Measurements from ENCODE around the gene ZFYVE19.
"Not testable (repeated sequence)": the region's sequence is repeated elsewhere in the genome, so short reads cannot be mapped to it uniquely, and the experiment has no call there.

The ZFYVE19 gene

GRCh38 chr15:40858706-40859105 lies 51.8 kb downstream of the ZFYVE19 start:
- H3K4me3 ChIP-seq (ENCODE audit: low read depth, low read length), result no peak overlapping the region
- TF ChIP-seq, protein P1, sequence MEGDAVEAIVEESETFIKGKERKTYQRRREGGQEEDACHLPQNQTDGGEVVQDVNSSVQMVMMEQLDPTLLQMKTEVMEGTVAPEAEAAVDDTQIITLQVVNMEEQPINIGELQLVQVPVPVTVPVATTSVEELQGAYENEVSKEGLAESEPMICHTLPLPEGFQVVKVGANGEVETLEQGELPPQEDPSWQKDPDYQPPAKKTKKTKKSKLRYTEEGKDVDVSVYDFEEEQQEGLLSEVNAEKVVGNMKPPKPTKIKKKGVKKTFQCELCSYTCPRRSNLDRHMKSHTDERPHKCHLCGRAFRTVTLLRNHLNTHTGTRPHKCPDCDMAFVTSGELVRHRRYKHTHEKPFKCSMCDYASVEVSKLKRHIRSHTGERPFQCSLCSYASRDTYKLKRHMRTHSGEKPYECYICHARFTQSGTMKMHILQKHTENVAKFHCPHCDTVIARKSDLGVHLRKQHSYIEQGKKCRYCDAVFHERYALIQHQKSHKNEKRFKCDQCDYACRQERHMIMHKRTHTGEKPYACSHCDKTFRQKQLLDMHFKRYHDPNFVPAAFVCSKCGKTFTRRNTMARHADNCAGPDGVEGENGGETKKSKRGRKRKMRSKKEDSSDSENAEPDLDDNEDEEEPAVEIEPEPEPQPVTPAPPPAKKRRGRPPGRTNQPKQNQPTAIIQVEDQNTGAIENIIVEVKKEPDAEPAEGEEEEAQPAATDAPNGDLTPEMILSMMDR (IDR thresholded peaks at IDR 0.05; ENCODE audit: low read depth, low read length), result no peak

DNA sequence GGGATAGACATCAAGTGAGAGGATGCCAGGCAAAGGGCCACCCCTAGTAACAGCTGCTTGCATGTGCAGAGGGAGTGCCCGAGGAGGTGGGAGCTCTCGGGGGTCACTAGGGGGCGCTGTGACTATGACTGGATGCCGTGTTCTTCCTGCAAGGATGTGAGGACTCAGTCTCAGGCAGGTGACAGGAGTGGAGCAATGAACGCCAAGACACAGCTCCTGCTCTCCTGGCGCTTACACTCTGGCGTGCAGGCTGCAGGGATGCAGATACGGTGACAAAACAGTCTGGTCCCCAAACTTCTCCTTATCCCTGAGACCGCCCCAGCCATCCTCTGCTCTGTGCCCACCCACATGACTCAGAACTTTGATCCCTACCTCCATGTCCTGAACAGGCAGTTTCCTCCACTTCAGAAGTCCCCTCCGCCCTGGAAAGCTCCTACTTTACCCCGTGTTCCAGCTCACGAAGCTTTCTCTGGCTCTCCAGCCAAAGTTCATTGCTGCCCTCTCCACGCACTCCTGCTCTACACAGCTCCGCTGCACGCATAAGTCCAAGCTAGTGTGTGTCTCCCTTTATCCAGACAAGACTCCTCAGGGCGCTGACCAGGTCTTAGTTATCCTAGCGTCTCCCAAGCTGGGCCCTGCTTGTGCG lies 52.4 kb downstream of the ZFYVE19 start:
- no peak overlapping the region for H3K4me3 ChIP-seq (ENCODE audit: low read depth, low read length)
- TF ChIP-seq, protein P1 (IDR thresholded peaks at IDR 0.05; ENCODE audit: low read depth, low read length), result peak; percentile 81

GRCh38 chr15:40861147-40861546 lies 54.3 kb downstream of the ZFYVE19 start:
- not testable (repeated sequence) for H3K4me3 ChIP-seq (ENCODE audit: low read depth, low read length)

DNA sequence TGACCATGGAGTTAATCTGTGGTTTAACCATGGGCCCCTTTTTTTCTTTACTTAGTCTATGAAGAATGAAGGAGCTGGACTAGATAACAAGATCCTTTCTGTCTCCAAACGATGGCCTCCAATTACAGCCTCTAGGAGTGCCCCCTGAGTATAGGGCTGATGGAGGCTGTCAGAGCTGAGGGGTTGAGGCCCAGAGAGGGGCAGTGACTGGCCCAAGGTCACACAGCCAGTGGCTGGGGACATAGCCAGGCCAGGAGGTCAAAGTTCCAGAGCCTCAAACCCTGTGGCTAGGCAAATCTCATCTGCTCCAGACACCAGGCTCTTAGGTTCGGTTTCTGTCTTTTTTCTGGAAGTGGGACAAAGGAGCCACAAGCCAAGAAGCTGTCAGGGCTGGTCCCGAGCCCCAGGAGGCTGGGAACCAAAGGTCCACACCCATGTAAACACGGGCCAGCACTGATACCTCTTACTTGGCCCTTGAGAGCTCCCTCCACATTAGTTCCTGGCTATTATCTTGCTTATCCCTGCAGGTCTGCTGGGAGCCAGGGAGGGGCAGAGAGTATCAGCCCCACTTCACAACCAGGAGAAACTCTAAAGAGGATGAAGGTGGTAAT lies 56.9 kb downstream of the ZFYVE19 start:
- TF ChIP-seq, protein P1 (IDR thresholded peaks at IDR 0.05; ENCODE audit: low read depth, low read length), result no peak

More for the DNA sequence above, 56.9 kb downstream of the ZFYVE19 start:
- no peak overlapping the region for H3K4me3 ChIP-seq (ENCODE audit: low read depth, low read length)
